ENCODE measurements around the gene GNG13. TPM values are rescaled to one million over a fixed set of nuclear protein-coding genes. Genes with fewer than 3 reads are reported as not detected.

GNG13 gene
- total RNA-seq, 1 experiment from 2014 or later: not detected

- H3K36me3 ChIP-seq (ENCODE audit: low read depth, low read length): no peaks in the 10 kb centered on the region
- ATAC-seq (no peak), DNase-seq (no peak)
- H3K4me2 ChIP-seq (ENCODE audit: low read length): no peak overlapping the region
- BruUV-seq (replicated peaks): no TSS peak
- ChIA-PET CTCF (no interaction called here), POLR2A (ENCODE audit: unreplicated experiment) (no interaction called here)
- no peak overlapping the region for H2AFZ ChIP-seq (ENCODE audit: low read length)
- no peaks in the 10 kb centered on the region for H3K9me3 ChIP-seq (ENCODE audit: low read length)
- peaks cover 13% of the 10 kb centered on the region for H3K4me1 ChIP-seq (ENCODE audit: insufficient read depth, low read length)
- intact Hi-C loops (cut with micrococcal nuclease): loop anchor here (5.0 to 10.0 kb wide), 2 partner anchors 39 to 67 kb away; partner anchors contain the start of genes CIAO3 and METRN
- no peak overlapping the region for H3K9ac ChIP-seq (ENCODE audit: low read length)
- H3K79me2 ChIP-seq (ENCODE audit: low read length): peaks cover 4% of the 10 kb centered on the region
- no peak overlapping the region for H3K4me3 ChIP-seq (ENCODE audit: low read length)
- no peaks in the 10 kb centered on the region for H3F3A ChIP-seq (ENCODE audit: low read length, unreplicated experiment)
- H3K9me2 ChIP-seq (replicated peaks; ENCODE audit: low read length): no peaks in the 10 kb centered on the region
- TF ChIP-seq CTCF (conservative IDR thresholded peaks at IDR 0.05; ENCODE audit: low read depth, low read length): no peak
- TF ChIP-seq EZH2phosphoT487 (IDR thresholded peaks at IDR 0.05; ENCODE audit: borderline replicate concordance, low read length): no peak
- no peak for TF ChIP-seq EZH2 (IDR thresholded peaks at IDR 0.05; ENCODE audit: low read length, unreplicated experiment)
- no peak overlapping the region for H3K27ac ChIP-seq (ENCODE audit: low read length)
- H4K20me1 ChIP-seq (ENCODE audit: low read length): no peaks in the 10 kb centered on the region
- no peaks in the 10 kb centered on the region for H3K27me3 ChIP-seq (ENCODE audit: low read length)
Observed at GRCh38 chr16:781346-782010, 19.1 kb downstream of the GNG13 start.

GRCh38 chr16:780296-780695 is 20.2 kb downstream of the GNG13 start:
- POLR2A ChIA-PET (ENCODE audit: unreplicated experiment): no interaction called here
- Histone ChIP-seq H3K36me3 (ENCODE audit: low read depth, low read length) (no peaks in the 10 kb centered on the region), H2AFZ (ENCODE audit: low read length) (no peak overlapping the region), H3K9ac (ENCODE audit: low read length) (no peak overlapping the region), H3K4me3 (ENCODE audit: low read length) (no peak overlapping the region), H3K79me2 (ENCODE audit: low read length) (no peaks in the 10 kb centered on the region), H4K20me1 (ENCODE audit: low read length) (no peaks in the 10 kb centered on the region), H3K4me2 (ENCODE audit: low read length) (no peak overlapping the region), H3K27me3 (ENCODE audit: low read length) (no peaks in the 10 kb centered on the region), H3K4me1 (ENCODE audit: insufficient read depth, low read length) (peaks cover 13% of the 10 kb centered on the region), H3K9me3 (ENCODE audit: low read length) (no peaks in the 10 kb centered on the region), H3F3A (ENCODE audit: low read length, unreplicated experiment) (no peaks in the 10 kb centered on the region), H3K27ac (ENCODE audit: low read length) (no peak overlapping the region), H3K9me2 (replicated peaks; ENCODE audit: low read length) (no peaks in the 10 kb centered on the region)
- ATAC-seq: no peak
- TF ChIP-seq EZH2 (IDR thresholded peaks at IDR 0.05; ENCODE audit: low read length, unreplicated experiment) (no peak), CTCF (conservative IDR thresholded peaks at IDR 0.05; ENCODE audit: low read depth, low read length) (no peak), EZH2phosphoT487 (IDR thresholded peaks at IDR 0.05; ENCODE audit: borderline replicate concordance, low read length) (no peak)
- no TSS peak for BruUV-seq (replicated peaks)
- CTCF ChIA-PET: no interaction called here
- no peak for DNase-seq
- intact Hi-C loops (cut with micrococcal nuclease): loop anchor here (5.0 to 10.0 kb wide), 2 partner anchors 38 to 65 kb away; partner anchors contain the start of genes CIAO3 and METRN

- DNase-seq: no peak
- no peaks in the 10 kb centered on the region for H3K79me2 ChIP-seq (ENCODE audit: low read length)
- H3K4me2 ChIP-seq (ENCODE audit: low read length): no peak overlapping the region
- POLR2A ChIA-PET (ENCODE audit: unreplicated experiment): interaction anchor here (0.6 kb wide), 1 partner anchor 31 kb away, joined by 6 read pairs; no protein-coding TSS in a partner anchor
- H3K27me3 ChIP-seq (ENCODE audit: low read length): no peaks in the 10 kb centered on the region
- H3K9ac ChIP-seq (ENCODE audit: low read length): no peak overlapping the region
- no peaks in the 10 kb centered on the region for H3F3A ChIP-seq (ENCODE audit: low read length, unreplicated experiment)
- H3K27ac ChIP-seq (ENCODE audit: low read length): no peak overlapping the region
- H4K20me1 ChIP-seq (ENCODE audit: low read length): no peaks in the 10 kb centered on the region
- intact Hi-C loops (cut with micrococcal nuclease): no loop called here
- H3K36me3 ChIP-seq (ENCODE audit: low read depth, low read length): no peaks in the 10 kb centered on the region
- H3K4me3 ChIP-seq (ENCODE audit: low read length): no peak overlapping the region
- no peak for ATAC-seq
- BruUV-seq (replicated peaks): no TSS peak
- no peaks in the 10 kb centered on the region for H3K9me3 ChIP-seq (ENCODE audit: low read length)
- no peaks in the 10 kb centered on the region for H3K9me2 ChIP-seq (replicated peaks; ENCODE audit: low read length)
- no peak for TF ChIP-seq EZH2phosphoT487 (IDR thresholded peaks at IDR 0.05; ENCODE audit: borderline replicate concordance, low read length)
- TF ChIP-seq EZH2 (IDR thresholded peaks at IDR 0.05; ENCODE audit: low read length, unreplicated experiment): no peak
- no peak for TF ChIP-seq CTCF (conservative IDR thresholded peaks at IDR 0.05; ENCODE audit: low read depth, low read length)
- H2AFZ ChIP-seq (ENCODE audit: low read length): no peak overlapping the region
- CTCF ChIA-PET: no interaction called here
- H3K4me1 ChIP-seq (ENCODE audit: insufficient read depth, low read length): peaks cover 13% of the 10 kb centered on the region
Observed at GRCh38 chr16:779561-779960, 21.0 kb downstream of the GNG13 start.

Measured in PC-3 (cell line).